ENCODE measurements around the gene PREX1. TPM values are rescaled to one million over a fixed set of nuclear protein-coding genes. Genes with fewer than 3 reads are reported as not detected.
"Not testable (repeated sequence)": the region's sequence is repeated elsewhere in the genome, so short reads cannot be mapped to it uniquely, and the experiment has no call there.

Gene PREX1
- total RNA-seq, 1 donor from 2014 or later, result 68.2 TPM

DNA sequence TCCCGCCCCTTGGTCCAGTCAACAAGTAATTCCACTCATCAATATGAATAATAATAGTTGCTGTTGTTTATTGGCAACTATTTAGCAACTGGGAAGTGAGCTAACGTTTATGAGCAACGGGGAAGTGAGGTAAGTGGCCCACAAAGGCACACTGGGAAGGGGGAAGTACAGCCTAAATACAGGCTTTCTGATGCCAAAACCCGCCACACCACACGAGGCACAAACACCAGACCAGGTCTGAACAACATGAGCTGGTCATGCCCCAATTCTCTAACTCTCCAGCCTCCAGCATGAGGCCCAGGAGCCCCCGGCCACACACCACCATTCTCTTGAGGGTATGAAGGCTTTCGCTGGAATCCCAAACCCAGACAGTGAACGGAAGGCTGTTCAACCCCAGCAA, 50.8 kb downstream of the PREX1 start:
- H3K27ac Mint-ChIP-seq, result no peak overlapping the region
- H3K36me3 Mint-ChIP-seq (ENCODE audit: low read depth), result peaks cover 46% of the 10 kb centered on the region
- H3K9me3 Mint-ChIP-seq, result peaks cover 10% of the 10 kb centered on the region
- intact Hi-C loops (cut with micrococcal nuclease), result no loop called here
- no peaks in the 10 kb centered on the region for H3K27me3 Mint-ChIP-seq (ENCODE audit: insufficient read depth)
- no peak for DNase-seq (ENCODE audit: low spot score)
- H3K4me1 Mint-ChIP-seq (ENCODE audit: low read depth), result peaks cover 41% of the 10 kb centered on the region
- no peak overlapping the region for H3K4me3 Mint-ChIP-seq

- Mint-ChIP-seq H3K9me3 (peaks cover 10% of the 10 kb centered on the region), H3K4me1 (ENCODE audit: low read depth) (peaks cover 44% of the 10 kb centered on the region), H3K27ac (no peak overlapping the region), H3K4me3 (no peak overlapping the region), H3K36me3 (ENCODE audit: low read depth) (peaks cover 43% of the 10 kb centered on the region), H3K27me3 (ENCODE audit: insufficient read depth) (no peaks in the 10 kb centered on the region)
- no peak for DNase-seq (ENCODE audit: low spot score)
- intact Hi-C loops (cut with micrococcal nuclease), result no loop called here
Measured at GRCh38 chr20:48776306-48776705, 51.5 kb downstream of the PREX1 start.

DNA sequence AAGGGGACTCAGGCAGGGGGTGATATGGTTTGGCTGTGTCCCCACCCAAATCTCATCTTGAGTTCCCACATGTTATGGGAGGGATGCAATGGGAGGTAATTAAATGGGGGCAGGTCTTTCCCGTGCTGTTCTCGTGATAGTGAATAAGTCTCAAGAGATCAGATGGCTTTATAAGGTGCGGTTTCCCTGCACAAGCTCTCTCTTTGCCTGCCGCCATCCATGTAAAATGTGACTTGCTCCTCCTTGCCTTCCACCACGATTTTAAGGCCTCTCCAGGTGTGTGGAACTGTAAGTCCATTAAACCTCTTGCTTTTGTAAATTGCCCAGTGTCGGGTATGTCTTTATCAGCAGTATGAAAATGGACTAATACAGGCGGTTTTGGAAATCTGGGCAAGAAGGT, 52.3 kb downstream of the PREX1 start:
- Mint-ChIP-seq H3K9me3 (peaks cover 10% of the 10 kb centered on the region), H3K4me1 (ENCODE audit: low read depth) (peaks cover 51% of the 10 kb centered on the region), H3K27ac (peak overlapping the region; percentile 49), H3K36me3 (ENCODE audit: low read depth) (peaks cover 38% of the 10 kb centered on the region)
- H3K27me3 Mint-ChIP-seq (ENCODE audit: insufficient read depth); H3K4me3 Mint-ChIP-seq; DNase-seq (ENCODE audit: low spot score); intact Hi-C loops (cut with micrococcal nuclease): not testable (repeated sequence)

GRCh38 chr20:48774696-48775095, 53.1 kb downstream of the PREX1 start:
- no peaks in the 10 kb centered on the region for H3K27me3 Mint-ChIP-seq (ENCODE audit: insufficient read depth)
- peaks cover 38% of the 10 kb centered on the region for H3K36me3 Mint-ChIP-seq (ENCODE audit: low read depth)
- H3K4me3 Mint-ChIP-seq, result no peak overlapping the region
- intact Hi-C loops (cut with micrococcal nuclease), result no loop called here
- H3K9me3 Mint-ChIP-seq, result peaks cover 10% of the 10 kb centered on the region
- no peak for DNase-seq (ENCODE audit: low spot score)
- peak overlapping the region; percentile 21 for H3K27ac Mint-ChIP-seq
- H3K4me1 Mint-ChIP-seq (ENCODE audit: low read depth), result peaks cover 60% of the 10 kb centered on the region

- DNase-seq (ENCODE audit: low spot score), result no peak
- H3K4me3 Mint-ChIP-seq, result no peak overlapping the region
- H3K9me3 Mint-ChIP-seq, result peaks cover 10% of the 10 kb centered on the region
- peaks cover 35% of the 10 kb centered on the region for H3K36me3 Mint-ChIP-seq (ENCODE audit: low read depth)
- H3K4me1 Mint-ChIP-seq (ENCODE audit: low read depth), result peaks cover 68% of the 10 kb centered on the region
- H3K27me3 Mint-ChIP-seq (ENCODE audit: insufficient read depth), result no peaks in the 10 kb centered on the region
- intact Hi-C loops (cut with micrococcal nuclease), result no loop called here
- peak overlapping the region; percentile 53 for H3K27ac Mint-ChIP-seq
Measured at GRCh38 chr20:48773837-48774418, 53.9 kb downstream of the PREX1 start.

DNA sequence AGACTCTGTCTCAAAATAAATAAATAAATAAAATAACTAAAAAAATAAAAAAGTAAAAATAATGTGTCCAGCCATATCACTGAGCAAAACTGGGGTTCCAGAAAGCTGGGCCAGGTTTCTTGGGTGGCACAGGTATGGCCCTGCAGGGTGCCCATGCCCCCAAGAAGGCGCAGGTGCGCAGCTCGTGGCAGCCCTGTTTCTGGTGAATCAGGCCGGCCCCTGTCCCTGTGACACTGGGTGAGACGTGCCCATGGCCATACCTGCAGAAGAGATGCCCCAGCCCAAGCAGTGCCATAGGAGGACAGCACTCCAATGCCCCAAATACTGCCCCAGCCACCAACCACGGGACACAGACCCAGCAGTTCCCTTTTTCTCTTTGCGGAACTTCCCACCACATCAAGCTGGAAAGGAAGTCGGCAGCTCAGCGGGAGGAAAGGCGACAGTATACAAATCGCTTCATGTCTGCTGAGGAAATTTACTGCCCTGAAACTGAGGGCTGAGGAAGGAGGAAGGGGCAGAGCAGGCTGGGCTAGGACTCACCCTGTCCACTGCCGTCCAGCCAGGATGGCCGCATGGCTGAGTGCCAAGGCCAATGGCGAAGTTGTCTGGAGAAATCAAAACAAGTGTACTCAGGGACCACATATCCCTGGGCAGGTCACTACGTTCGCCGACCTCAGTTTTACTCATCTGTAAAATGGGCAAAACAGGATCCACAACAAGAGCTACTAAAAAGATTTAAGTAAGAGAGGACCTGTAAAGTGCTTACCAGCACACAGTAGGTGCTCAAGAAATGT, 55.4 kb downstream of the PREX1 start:
- Mint-ChIP-seq H3K4me3 (no peak overlapping the region), H3K9me3 (peaks cover 10% of the 10 kb centered on the region), H3K36me3 (ENCODE audit: low read depth) (peaks cover 37% of the 10 kb centered on the region), H3K27me3 (ENCODE audit: insufficient read depth) (no peaks in the 10 kb centered on the region), H3K4me1 (ENCODE audit: low read depth) (peaks cover 83% of the 10 kb centered on the region), H3K27ac (peak overlapping the region; percentile 62)
- no peak for DNase-seq (ENCODE audit: low spot score)
- intact Hi-C loops (cut with micrococcal nuclease), result no loop called here

DNA sequence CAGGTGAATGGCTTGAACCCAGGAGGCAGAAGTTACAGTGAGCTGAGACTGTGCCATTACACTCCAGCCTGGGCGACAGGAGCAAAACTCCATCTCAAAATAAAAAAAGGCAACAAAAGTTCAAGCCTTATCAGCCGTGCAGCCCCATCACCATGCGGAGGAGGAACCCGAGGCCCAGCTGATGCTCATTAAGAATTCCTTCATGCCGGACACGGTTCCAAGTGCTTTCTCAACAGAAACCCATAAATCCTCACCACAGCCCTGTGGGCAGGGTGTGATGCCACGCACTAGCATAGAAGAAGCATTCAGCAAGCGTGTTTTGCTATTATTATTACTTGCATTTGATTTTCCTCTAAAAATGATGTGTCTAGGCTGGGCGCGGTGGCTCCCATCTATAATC, 56.3 kb downstream of the PREX1 start:
- no peaks in the 10 kb centered on the region for H3K27me3 Mint-ChIP-seq (ENCODE audit: insufficient read depth)
- peaks cover 37% of the 10 kb centered on the region for H3K36me3 Mint-ChIP-seq (ENCODE audit: low read depth)
- DNase-seq (ENCODE audit: low spot score), result no peak
- intact Hi-C loops (cut with micrococcal nuclease), result no loop called here
- no peak overlapping the region for H3K4me3 Mint-ChIP-seq
- peaks cover 86% of the 10 kb centered on the region for H3K4me1 Mint-ChIP-seq (ENCODE audit: low read depth)
- H3K9me3 Mint-ChIP-seq, result peaks cover 10% of the 10 kb centered on the region
- peak overlapping the region; percentile 21 for H3K27ac Mint-ChIP-seq

GRCh38 chr20:48770700-48771442, 56.9 kb downstream of the PREX1 start:
- Mint-ChIP-seq H3K27me3 (ENCODE audit: insufficient read depth) (no peaks in the 10 kb centered on the region), H3K27ac (peak overlapping the region; percentile 89), H3K4me1 (ENCODE audit: low read depth) (peaks cover 90% of the 10 kb centered on the region), H3K36me3 (ENCODE audit: low read depth) (peaks cover 38% of the 10 kb centered on the region), H3K4me3 (no peak overlapping the region), H3K9me3 (peaks cover 10% of the 10 kb centered on the region)
- intact Hi-C loops (cut with micrococcal nuclease), result no loop called here
- no peak for DNase-seq (ENCODE audit: low spot score)

DNA sequence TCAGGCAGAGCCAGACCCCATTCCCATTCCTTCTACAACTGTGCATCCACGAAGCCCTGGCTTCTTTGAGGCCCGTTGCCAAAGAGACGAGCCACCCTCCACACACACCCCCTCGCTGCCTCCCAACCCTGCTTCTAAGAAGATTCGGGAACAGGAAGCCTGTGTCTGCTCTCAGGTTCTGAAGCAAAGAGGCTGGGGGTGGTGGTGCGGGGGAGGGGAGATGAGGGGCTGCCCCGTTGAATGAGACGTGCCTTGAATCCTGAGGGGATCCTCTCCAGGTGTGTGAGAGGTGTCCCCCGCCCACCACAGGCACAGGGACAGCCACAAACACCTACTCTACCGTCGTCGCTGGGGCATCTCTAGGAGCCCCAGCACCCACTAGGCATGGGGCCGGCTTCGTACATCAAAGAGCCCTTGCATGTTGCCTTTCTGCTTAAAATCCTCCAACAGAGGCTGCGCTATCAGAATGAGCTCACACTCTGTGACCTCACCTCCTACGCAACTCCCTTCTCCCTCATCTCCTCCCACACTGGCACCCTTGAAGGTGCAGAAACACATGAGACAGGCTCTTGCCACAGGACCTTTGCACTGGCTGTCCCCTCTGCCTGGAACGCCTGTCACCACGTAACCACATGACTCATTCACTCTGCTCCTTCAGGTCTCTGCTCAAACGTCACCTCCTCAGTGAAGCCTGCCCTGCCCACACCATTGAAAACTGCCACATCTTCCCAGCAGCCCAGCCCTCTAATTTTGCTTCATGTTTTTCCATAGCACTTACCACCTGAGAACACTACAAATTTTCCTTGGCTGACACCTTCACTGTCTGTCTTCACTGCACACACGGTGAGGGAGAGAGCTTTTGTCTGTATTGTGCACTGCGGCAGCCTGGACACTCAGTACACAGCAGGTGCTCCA, 58.5 kb downstream of the PREX1 start:
- Mint-ChIP-seq H3K27me3 (ENCODE audit: insufficient read depth) (no peaks in the 10 kb centered on the region), H3K4me3 (peak overlapping the region; percentile 66), H3K36me3 (ENCODE audit: low read depth) (peaks cover 33% of the 10 kb centered on the region), H3K4me1 (ENCODE audit: low read depth) (peaks cover 87% of the 10 kb centered on the region), H3K9me3 (peaks cover 7% of the 10 kb centered on the region), H3K27ac (peak overlapping the region; percentile 89)
- intact Hi-C loops (cut with micrococcal nuclease), result loop anchor here (1.0 to 5.0 kb wide), 9 partner anchors 9 to 508 kb away; partner anchors contain the start of genes ARFGEF2 and ZNFX1
- DNase-seq (ENCODE audit: low spot score), result peak; percentile 86

DNA sequence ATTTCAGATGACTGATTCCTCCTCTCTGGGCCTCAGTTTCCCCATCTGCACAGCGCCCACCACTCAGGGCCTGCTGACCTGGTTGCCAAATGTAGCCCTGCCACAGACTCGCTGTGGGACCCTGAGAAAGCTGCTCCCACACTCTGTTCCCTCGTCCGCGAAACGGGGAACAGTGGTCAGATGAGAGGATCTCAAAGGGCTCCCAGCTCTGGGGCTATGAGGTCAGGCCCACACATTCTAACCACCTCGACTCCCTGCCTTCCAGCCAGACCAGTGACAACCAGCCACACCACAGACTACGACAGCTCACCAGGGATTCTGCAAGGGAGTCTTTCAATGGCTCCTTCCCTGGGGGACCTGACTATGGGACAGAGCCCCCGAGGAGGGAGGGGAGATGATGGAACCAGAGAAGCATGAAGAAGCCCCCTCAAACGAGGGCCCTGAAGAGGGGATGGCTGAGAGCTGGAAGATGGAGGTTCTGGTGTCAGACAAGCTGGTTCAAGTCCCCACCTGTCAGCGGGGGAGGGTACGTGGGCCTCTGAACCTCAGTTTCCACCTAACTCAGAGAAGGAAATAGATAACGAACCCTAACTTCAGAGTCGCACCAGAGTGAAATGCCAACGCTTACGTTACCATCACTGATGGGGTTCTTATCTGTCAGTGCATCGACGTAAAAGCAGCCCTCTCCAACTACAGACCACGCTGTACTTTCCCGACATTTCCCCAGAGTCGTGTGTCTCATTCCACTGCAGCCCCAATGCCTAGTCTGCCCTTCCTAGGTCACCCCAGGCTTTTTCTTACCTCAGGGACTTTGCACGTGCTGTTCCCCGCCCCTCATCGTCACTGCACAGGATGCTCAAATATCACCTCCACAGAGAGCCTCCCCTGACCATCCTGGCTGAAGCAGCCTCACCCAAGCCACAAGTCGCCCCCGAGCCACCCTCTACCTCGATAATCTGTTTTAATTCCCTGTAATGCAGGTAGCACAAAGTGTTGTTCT, 60.5 kb downstream of the PREX1 start:
- DNase-seq (ENCODE audit: low spot score), result no peak
- Mint-ChIP-seq H3K36me3 (ENCODE audit: low read depth) (peaks cover 34% of the 10 kb centered on the region), H3K27me3 (ENCODE audit: insufficient read depth) (no peaks in the 10 kb centered on the region), H3K4me1 (ENCODE audit: low read depth) (peaks cover 87% of the 10 kb centered on the region), H3K9me3 (peaks cover 9% of the 10 kb centered on the region), H3K4me3 (peak overlapping the region; percentile 60), H3K27ac (peak overlapping the region; percentile 89)
- intact Hi-C loops (cut with micrococcal nuclease), result loop anchor here (5.0 kb wide), 2 partner anchors 155 to 510 kb away; partner anchors contain the start of genes ARFGEF2 and ZNFX1

DNA sequence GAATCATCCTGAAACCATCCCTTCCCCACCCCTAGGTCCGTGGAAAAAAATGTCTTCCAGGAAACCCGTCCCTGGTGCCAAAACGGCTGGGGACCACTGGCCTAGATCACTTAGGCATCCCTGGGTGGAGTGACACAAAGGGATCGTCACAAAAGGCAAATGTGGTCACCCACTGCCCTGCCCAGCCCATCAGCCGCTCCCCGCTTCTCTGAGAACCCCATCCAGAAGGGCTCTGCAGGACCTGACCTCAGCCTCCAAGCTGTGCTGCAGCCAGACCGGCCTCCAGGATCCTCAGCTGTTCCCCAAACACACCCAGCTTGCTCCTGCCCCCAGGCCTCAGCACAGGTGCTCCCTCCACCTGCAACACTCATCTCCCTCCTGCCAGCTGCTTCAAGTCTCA, 61.6 kb downstream of the PREX1 start:
- H3K4me1 Mint-ChIP-seq (ENCODE audit: low read depth), result peaks cover 94% of the 10 kb centered on the region
- H3K9me3 Mint-ChIP-seq, result peaks cover 14% of the 10 kb centered on the region
- peak overlapping the region; percentile 49 for H3K27ac Mint-ChIP-seq
- intact Hi-C loops (cut with micrococcal nuclease), result loop anchor here (5.0 kb wide), 2 partner anchors 156 to 511 kb away; partner anchors contain the start of genes ARFGEF2 and ZNFX1
- DNase-seq (ENCODE audit: low spot score), result no peak
- no peaks in the 10 kb centered on the region for H3K27me3 Mint-ChIP-seq (ENCODE audit: insufficient read depth)
- H3K36me3 Mint-ChIP-seq (ENCODE audit: low read depth), result peaks cover 40% of the 10 kb centered on the region
- peak overlapping the region; percentile 20 for H3K4me3 Mint-ChIP-seq
